Stomach (tissue), 4 donors: ENCODE results near the gene GSG1L.

ENCODE experiments used
- POLR2AphosphoS5 ChIP-seq, 3 donors: sonication (generic); formaldehyde crosslinking; IDR thresholded peaks; one replicate each; pipeline ENCODE4 v1.6.1; 2016; ENCODE audit warnings: antibody characterized with exemption in 3 of 3
- TF ChIP-seq, protein P1 (sequence below), 7 experiments: fragments of 450-650 bp in 4 of 7; fragments of 200-600 bp in 3 of 7; sonication (generic) in 3 of 7; IDR thresholded peaks; one replicate each; pipeline ENCODE4 v1.5.1; 2016 to 2019; ENCODE audit warnings: antibody characterized with exemption in 7 of 7, control low read depth in 2 of 7, mild to moderate bottlenecking in 1 of 7

DNA sequence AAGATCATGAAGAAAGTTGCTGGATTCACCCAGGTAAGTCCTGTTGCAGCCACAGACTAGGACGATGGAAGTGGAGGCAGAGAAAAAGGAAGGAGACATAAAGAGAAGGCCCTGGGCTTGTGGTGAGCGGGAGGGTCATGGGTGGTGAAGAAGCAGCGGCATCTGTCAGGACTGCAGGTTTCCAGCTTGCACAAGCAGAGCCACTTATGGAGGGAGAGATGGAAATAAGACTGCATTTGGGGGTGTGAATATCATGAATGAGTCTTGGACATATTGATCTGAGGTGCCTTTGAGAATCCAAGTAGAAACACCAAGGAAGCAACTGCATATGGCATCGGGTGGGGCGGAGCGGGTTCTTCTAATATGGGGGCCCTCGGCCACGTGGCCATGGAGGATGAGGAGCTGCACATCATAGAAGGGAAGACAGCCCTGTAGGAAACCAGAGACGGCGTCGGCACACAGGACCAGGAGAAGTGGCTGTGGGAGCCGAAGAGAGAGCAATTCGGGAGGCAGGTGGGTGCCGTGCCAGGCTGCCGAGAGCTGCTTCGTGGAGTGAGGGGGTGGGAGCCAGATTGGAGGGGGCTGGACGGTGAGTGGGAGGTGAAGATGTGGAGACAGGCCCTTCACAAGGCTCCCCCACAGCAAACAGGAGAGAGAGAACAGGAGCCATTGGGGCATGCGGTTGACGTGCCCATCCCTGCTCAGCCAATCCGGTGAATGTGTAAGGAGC lies 243.5 kb downstream of the GSG1L start:
- TF ChIP-seq, protein P1, sequence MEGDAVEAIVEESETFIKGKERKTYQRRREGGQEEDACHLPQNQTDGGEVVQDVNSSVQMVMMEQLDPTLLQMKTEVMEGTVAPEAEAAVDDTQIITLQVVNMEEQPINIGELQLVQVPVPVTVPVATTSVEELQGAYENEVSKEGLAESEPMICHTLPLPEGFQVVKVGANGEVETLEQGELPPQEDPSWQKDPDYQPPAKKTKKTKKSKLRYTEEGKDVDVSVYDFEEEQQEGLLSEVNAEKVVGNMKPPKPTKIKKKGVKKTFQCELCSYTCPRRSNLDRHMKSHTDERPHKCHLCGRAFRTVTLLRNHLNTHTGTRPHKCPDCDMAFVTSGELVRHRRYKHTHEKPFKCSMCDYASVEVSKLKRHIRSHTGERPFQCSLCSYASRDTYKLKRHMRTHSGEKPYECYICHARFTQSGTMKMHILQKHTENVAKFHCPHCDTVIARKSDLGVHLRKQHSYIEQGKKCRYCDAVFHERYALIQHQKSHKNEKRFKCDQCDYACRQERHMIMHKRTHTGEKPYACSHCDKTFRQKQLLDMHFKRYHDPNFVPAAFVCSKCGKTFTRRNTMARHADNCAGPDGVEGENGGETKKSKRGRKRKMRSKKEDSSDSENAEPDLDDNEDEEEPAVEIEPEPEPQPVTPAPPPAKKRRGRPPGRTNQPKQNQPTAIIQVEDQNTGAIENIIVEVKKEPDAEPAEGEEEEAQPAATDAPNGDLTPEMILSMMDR (IDR thresholded peaks at IDR 0.05): no peak
- TF ChIP-seq POLR2AphosphoS5 (IDR thresholded peaks at IDR 0.05): no peak
